ENCODE measurements around the gene FBLN5. TPM values are rescaled to one million over a fixed set of nuclear protein-coding genes. Genes with fewer than 3 reads are reported as not detected.

The FBLN5 gene
- total and polyA plus RNA-seq, 7 donors = 3.0 to 253 (median 91.8) TPM

DNA sequence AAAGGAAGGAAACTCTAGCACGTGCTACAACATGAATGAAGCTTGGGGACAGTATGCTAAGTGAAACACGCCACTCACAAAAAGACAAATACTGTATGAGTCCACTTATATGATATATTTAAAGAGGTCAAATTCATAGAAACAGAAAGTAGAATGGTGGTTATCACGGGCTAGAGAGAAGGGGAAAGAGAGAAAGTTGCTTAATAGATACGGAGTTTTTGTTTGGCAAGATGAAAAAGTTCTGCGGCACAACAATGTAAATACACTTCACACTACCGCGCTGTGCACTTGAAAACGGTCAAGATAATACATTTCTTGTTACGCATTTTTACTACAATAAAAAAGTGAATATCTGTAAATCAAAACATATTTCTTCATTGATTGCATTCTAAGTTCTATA, 37.3 kb downstream of the FBLN5 start:
- 89 to 90% methylated on average over 9 of the region's 9 CpGs for WGBS, 2 donors
- TF ChIP-seq POLR2AphosphoS5 (IDR thresholded peaks at IDR 0.05) (no peak), EP300 (IDR thresholded peaks at IDR 0.05) (no peak), CTCF (IDR thresholded peaks at IDR 0.05) (no peak), POLR2A (IDR thresholded peaks at IDR 0.05) (no peak)
- intact Hi-C loops (cut with DNase I) = loop anchor here (5.0 kb wide), 1 partner anchor 258 kb away; no protein-coding TSS in a partner anchor

DNA sequence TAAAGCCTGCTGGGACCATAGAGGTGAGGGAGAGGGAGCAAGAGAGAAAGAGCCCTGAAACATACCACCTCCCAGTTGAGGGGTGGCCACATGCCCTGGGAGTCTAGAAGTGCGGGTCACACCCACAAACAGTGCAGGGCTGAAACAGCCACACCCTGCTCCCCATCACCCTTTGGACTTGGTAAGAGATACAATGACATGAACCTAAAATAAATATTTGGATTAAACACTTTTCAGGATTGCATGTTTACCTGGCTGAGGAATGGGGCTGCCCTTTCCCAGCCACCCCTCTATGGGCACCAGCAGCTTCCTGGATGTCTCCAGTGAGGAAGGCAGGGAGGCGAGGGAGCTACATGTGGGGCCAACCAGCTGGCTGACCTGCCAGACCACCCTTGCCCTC, 41.1 kb downstream of the FBLN5 start:
- no peak overlapping the region for H3K27ac ChIP-seq
- 52 to 85% methylated on average over 2 of the region's 2 CpGs for WGBS, 2 donors
- no peak overlapping the region for H3K4me3 ChIP-seq

More for the DNA sequence above, 37.3 kb downstream of the FBLN5 start:
- no peaks in the 10 kb centered on the region for H3K27me3 ChIP-seq
- no peak overlapping the region for H3K4me3 ChIP-seq
- H3K4me1 ChIP-seq = peaks cover 0 to 6% (median 0%) of the 10 kb centered on the region in 4 donors
- DNase-seq = peak; percentile 17
- H3K9me3 ChIP-seq = no peaks in the 10 kb centered on the region
- H3K36me3 ChIP-seq = no peaks in the 10 kb centered on the region
- no peak overlapping the region for H3K27ac ChIP-seq

DNA sequence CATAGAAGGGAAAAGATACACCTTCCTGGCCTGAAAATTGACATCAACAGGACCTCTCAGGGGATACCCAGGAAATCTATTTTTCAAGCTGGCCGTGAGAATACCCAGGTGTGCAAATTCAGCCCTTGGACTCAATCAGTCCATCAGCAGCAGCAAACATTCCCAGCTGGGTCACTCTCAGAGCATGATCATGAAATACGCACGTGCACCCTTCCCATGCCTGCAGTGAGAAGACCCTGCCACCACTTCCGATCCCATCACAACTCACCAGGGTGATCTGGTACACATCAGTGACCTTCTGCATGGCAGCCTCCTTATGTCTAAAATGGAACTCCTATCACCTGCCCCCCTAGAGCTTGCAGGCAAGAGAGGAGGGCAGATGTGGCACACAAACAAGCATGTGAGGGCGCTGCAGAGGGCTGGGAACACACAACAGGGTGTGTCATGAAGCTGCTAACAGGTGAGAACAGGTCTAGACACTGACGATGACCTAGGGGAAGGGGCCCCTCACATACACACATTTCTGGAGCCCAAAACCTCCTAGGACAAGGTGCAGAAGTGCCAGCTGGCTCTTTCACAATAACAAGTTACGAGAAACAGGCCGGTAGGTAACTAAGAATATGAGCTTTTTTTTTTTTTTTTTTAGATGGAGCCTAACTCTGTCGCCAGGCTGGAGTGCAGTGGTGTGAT, 42.4 kb downstream of the FBLN5 start:
- TF ChIP-seq EP300 (IDR thresholded peaks at IDR 0.05) (no peak), CTCF (IDR thresholded peaks at IDR 0.05) (no peak), POLR2A (IDR thresholded peaks at IDR 0.05) (no peak), POLR2AphosphoS5 (IDR thresholded peaks at IDR 0.05) (no peak)
- DNase-seq = peak; percentile 48
- Histone ChIP-seq H3K4me3 (no peak overlapping the region), H3K27me3 (no peaks in the 10 kb centered on the region), H3K27ac (no peak overlapping the region), H3K9me3 (no peaks in the 10 kb centered on the region), H3K36me3 (no peaks in the 10 kb centered on the region), H3K4me1 (peaks cover 0 to 52% (median 35%) of the 10 kb centered on the region in 4 donors)
- intact Hi-C loops (cut with DNase I) = loop anchor here (5.0 to 10.0 kb wide), 3 partner anchors 42 to 393 kb away; partner anchors contain the start of genes FBLN5 and PPP4R3A
- WGBS, 2 donors = 90 to 94% methylated on average over 9 of the region's 9 CpGs

More for the DNA sequence above, 41.1 kb downstream of the FBLN5 start:
- TF ChIP-seq POLR2AphosphoS5 (IDR thresholded peaks at IDR 0.05) = no peak
- TF ChIP-seq EP300 (IDR thresholded peaks at IDR 0.05) = no peak
- TF ChIP-seq CTCF (IDR thresholded peaks at IDR 0.05) = no peak
- TF ChIP-seq POLR2A (IDR thresholded peaks at IDR 0.05) = no peak
- intact Hi-C loops (cut with DNase I) = loop anchor here (10.0 kb wide), 1 partner anchor 72 kb away; no protein-coding TSS in a partner anchor
- H3K27me3 ChIP-seq = no peaks in the 10 kb centered on the region
- DNase-seq = peak; percentile 44
- no peaks in the 10 kb centered on the region for H3K36me3 ChIP-seq
- H3K4me1 ChIP-seq = peaks cover 0 to 39% (median 23%) of the 10 kb centered on the region in 4 donors
- no peaks in the 10 kb centered on the region for H3K9me3 ChIP-seq

DNA sequence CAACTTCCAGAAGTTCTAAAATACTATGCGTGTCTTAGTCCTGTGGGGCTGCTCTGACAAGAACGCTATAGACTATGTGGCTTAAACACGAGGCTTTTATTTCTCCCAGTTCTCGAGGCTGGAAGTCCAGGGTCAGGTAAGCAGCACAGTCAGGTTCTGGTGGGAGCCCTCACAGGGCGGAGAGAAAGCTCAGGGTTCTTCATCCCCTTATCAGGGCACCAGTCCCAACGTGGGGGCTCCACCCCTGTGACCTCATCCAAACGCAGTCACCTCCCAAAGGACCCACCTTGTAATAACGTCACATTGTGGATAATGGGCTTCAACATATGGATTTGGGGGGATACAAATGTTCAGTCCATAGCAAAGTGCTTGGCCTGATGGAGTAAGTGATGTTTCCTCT, 43.0 kb downstream of the FBLN5 start:
- Histone ChIP-seq H3K27ac (no peak overlapping the region), H3K4me1 (peaks cover 0 to 58% (median 41%) of the 10 kb centered on the region in 4 donors), H3K9me3 (no peaks in the 10 kb centered on the region), H3K4me3 (no peak overlapping the region), H3K36me3 (no peaks in the 10 kb centered on the region), H3K27me3 (no peaks in the 10 kb centered on the region)
- DNase-seq = peak; percentile 50
- TF ChIP-seq POLR2AphosphoS5 (IDR thresholded peaks at IDR 0.05) (no peak), EP300 (IDR thresholded peaks at IDR 0.05) (no peak), POLR2A (IDR thresholded peaks at IDR 0.05) (no peak), CTCF (IDR thresholded peaks at IDR 0.05) (no peak)
- WGBS, 2 donors = 81 to 87% methylated on average over 8 of the region's 8 CpGs
- intact Hi-C loops (cut with DNase I) = loop anchor here (5.0 to 10.0 kb wide), 3 partner anchors 43 to 392 kb away; partner anchors contain the start of genes FBLN5 and PPP4R3A

Data from sigmoid colon (tissue), 7 donors.